HEK293 (cell line): Measurements from ENCODE around the gene POLD1.

Source experiments
- ATF2 ChIP-seq: fragments of 450-650 bp; formaldehyde crosslinking; IDR thresholded peaks from 2 replicates; pipeline ENCODE4 v1.5.1; 2016; ENCODE audit warnings: missing biosample characterization, missing genetic modification characterization, low read depth
- CTCF ChIP-seq: fragments of 450-650 bp; formaldehyde crosslinking; IDR thresholded peaks from 2 replicates; pipeline ENCODE4 v1.5.1; 2016; ENCODE audit warnings: missing biosample characterization, missing genetic modification characterization
- ZNF202 ChIP-seq: fragments of 450-650 bp; formaldehyde crosslinking; IDR thresholded peaks from 2 replicates; pipeline ENCODE4 v1.5.1; 2016; ENCODE audit warnings: missing biosample characterization, missing genetic modification characterization, borderline replicate concordance
- ZNF473 ChIP-seq: fragments of 450-650 bp; formaldehyde crosslinking; IDR thresholded peaks from 2 replicates; pipeline ENCODE4 v1.5.1; 2017; ENCODE audit warnings: missing biosample characterization, missing genetic modification characterization
- ZSCAN4 ChIP-seq: fragments of 450-650 bp; formaldehyde crosslinking; IDR thresholded peaks from 2 replicates; pipeline ENCODE4 v1.5.1; 2017; ENCODE audit warnings: missing biosample characterization, missing genetic modification characterization

GRCh38 chr19:50447750-50448149 is 63.6 kb downstream of the POLD1 start:
- no peak for TF ChIP-seq ATF2 (tag by site-specific recombination)
- TF ChIP-seq CTCF (tag by site-specific recombination) = no peak
- TF ChIP-seq ZNF202 (tag by site-specific recombination) = no peak
- no peak for TF ChIP-seq ZNF473 (tag by site-specific recombination)
- TF ChIP-seq ZSCAN4 (tag by site-specific recombination) = no peak
